K562 treated with DMSO at 1 percent for 12 hours (cell line): ENCODE results near the gene EPHA5. TPM values are rescaled to one million over a fixed set of nuclear protein-coding genes. Genes with fewer than 3 reads are reported as not detected.

ENCODE experiments used
- total RNA-seq: library from RNA; unstranded; fragments of 300-600 nt; gene quantifications from 2 replicates; pipeline ENCODE4 v1.2.3, GENCODE V29; 2022; ENCODE audit not compliant: insufficient read depth

Gene EPHA5
- total RNA-seq = not detected in 2 replicates

GRCh38 chr4:65670331-65671031 lies at the start of gene EPHA5:
TSS of gene EPHA5 (minus strand) at chr4:65670489. CDS start at chr4:65669742, 747 bp downstream.

